Measurements from ENCODE around the gene CAPG.
"Not testable (repeated sequence)": the region's sequence is repeated elsewhere in the genome, so short reads cannot be mapped to it uniquely, and the experiment has no call there.

CAPG gene

GRCh38 chr2:85420536-85421259 is 10.5 kb upstream of the CAPG start:
- peak; percentile 84 to 93 (median 88) for DNase-seq (ENCODE audit: low read depth in 3 of 3)

- no peak for DNase-seq (ENCODE audit: low read depth in 3 of 3)
Measured at GRCh38 chr2:85419009-85419675, 9.0 kb upstream of the CAPG start.

DNA sequence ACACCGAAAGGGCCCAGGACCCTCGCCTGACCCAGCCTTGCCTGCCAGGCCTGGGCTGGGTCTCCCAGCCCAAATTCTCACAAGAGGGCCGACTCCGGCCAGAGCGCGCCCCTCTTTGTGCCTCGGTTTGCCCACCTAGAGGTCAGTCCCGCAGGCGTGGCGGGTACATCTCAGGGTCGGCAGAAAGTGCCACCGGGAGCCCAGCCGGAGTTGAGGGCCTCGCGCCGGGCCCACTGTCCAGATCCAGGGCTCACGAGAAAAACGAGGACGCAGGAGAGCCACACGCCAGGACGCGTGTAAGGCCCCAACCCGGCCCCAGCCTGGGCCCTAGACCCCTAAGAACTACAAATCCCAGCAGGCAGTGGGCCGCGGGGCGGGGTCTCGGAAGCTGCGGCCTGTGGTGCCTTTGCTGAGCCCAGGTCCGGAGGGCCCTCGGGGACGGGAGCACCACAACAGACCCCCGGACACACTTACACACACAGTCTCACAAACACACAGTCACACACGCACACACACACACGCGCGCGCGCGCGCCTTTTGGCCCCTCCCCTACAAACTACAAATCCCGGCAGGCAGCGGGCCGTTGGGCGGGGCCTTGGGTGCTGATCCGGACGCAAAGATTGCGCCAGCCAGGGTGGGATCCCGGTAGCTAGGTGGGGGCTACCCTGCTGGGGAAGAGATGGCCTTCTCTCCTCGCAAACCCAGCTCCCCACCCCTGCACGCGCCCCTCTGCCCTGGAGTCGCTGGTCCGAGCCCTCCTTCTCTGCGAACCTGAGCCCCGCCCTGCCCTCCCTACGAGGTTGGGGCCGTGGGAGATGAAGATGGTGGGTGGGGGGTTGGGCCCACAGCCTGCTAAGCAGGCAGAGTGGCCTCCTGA is 8.2 kb upstream of the CAPG start, which contains the start of gene SH2D6:
Gene SH2D6, plus strand, starts transcription at position 583 of the 877 bp plus-strand sequence. CDS start 10,752 bp downstream, outside the sequence.
- peak; percentile 64 to 85 (median 72) for DNase-seq (ENCODE audit: low read depth in 3 of 3)

DNA sequence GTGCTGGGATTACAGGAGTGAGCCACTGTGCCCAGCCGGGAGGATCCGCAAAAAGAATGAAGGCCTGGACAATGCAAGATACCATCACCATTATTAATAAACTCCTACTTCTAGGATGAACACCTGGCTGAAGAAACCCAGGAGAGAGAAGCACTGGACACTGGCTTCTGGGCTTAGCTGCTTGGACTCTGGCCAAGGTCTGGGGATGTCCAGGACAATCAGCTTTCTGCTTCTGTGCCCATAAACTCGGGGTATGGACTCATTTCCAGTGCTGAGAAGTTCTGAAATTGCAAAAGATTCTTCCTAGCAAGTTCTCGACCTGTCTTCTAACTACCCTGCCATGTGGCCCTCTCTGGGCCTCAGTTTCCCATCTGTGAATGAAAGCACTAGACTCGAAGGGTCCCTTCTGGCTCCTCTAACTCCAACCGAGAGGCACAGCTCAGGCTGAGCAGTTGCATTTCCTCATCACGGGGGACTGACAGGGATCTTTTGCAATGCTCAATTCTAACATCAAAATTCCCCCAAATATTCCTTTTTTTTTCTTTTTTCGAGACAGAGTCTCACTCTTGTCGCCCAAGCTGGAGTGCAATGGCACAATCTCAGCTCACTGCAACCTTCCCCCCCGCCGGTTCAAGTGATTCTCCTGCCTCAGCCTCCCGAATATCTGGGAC is 5.9 kb upstream of the CAPG start:
- no peak for DNase-seq (ENCODE audit: low read depth in 3 of 3)

GRCh38 chr2:85414761-85415553 is 4.8 kb upstream of the CAPG start:
- DNase-seq (ENCODE audit: low read depth in 3 of 3) = no peak

DNA sequence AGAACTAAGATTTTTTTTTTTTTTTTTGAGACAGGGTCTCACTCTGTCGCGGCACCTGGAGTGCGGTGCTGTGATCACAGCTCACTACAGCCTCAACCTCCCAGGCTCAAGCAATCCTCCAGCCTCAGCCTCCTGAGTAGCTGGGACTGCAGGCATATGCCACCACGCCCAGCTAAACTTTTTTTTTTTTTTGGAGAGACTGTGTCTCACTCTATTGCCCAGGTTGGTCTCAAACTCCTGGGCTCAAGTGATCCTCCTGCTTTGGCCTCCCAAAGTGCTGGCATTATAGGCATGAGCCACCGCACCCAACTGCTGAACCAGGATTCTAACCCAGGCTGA is 4.2 kb upstream of the CAPG start:
- not testable (repeated sequence) for DNase-seq (ENCODE audit: low read depth in 3 of 3)

DNA sequence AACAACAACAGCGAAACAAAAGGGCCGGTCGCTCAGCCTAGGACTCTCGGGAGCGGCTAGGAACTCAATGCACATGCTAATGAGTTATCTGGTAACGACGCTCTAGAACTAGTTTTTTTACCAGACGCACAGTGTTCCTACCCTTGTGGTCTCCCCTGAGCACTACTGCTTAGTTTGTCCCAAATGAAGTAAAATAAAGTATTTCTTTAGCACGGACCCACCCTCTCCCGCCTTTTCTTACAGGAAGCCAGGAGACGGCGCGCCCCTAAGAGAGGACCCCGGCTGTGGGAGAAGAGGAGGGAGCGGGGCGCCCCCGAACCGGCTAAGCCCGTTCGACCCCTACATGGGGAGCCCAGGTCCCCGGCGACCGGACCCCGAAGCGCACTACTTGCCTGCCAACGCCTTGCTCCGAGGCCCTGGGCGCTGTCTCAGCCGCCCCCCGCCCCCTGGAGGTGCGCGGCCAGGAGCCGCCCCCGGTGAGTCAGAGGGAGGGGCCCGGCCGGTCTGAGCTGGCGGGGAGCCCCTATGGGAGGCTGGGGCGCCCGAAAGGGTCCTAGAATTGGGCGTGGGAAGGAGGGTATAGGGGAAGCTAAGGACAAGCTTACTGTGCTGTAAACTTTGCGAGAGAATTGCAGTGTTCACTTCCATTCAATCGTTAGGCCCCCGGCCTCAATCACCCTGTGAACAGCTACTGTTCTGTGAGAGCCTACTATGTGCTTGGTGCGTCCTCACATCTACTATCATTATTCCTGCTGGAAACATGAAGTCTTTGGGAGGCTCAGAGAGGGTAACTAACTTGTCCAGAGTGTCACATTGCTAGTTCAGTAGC is 3.6 kb upstream of the CAPG start:
- peak in 1 of 3 experiments; percentile 44 for DNase-seq (ENCODE audit: low read depth in 3 of 3)

- no peak for DNase-seq (ENCODE audit: low read depth in 3 of 3)
Measured at GRCh38 chr2:85411405-85411748, 1.2 kb upstream of the CAPG start.

GRCh38 chr2:85410584-85411404 is 628 bp upstream of the CAPG start:
- no peak for DNase-seq (ENCODE audit: low read depth in 3 of 3)

GRCh38 chr2:85405201-85406059 is 4.7 kb downstream of the CAPG start:
- peak in 2 of 3 experiments; percentile 41 to 59 for DNase-seq (ENCODE audit: low read depth in 3 of 3)

GRCh38 chr2:85401844-85402243 is 8.3 kb downstream of the CAPG start:
- DNase-seq (ENCODE audit: low read depth in 3 of 3) = no peak

DNA sequence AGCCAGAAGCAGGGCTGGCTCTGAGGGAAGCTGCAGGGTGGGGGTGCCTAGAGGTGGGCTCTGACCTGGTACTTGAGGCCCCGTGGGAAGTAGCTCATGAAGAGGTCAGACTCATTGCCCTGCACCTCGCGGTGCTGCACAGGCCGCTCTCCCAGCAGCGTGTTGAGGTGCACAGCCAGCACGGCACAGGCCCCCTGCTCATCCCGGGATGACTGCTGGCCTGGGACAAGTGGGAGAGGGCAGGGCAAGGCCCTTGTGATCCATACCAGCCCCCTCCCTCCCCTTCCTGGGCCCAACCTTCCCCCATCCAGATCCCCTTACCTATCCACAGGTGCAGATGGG is 8.7 kb downstream of the CAPG start:
- DNase-seq (ENCODE audit: low read depth in 3 of 3) = no peak

DNA sequence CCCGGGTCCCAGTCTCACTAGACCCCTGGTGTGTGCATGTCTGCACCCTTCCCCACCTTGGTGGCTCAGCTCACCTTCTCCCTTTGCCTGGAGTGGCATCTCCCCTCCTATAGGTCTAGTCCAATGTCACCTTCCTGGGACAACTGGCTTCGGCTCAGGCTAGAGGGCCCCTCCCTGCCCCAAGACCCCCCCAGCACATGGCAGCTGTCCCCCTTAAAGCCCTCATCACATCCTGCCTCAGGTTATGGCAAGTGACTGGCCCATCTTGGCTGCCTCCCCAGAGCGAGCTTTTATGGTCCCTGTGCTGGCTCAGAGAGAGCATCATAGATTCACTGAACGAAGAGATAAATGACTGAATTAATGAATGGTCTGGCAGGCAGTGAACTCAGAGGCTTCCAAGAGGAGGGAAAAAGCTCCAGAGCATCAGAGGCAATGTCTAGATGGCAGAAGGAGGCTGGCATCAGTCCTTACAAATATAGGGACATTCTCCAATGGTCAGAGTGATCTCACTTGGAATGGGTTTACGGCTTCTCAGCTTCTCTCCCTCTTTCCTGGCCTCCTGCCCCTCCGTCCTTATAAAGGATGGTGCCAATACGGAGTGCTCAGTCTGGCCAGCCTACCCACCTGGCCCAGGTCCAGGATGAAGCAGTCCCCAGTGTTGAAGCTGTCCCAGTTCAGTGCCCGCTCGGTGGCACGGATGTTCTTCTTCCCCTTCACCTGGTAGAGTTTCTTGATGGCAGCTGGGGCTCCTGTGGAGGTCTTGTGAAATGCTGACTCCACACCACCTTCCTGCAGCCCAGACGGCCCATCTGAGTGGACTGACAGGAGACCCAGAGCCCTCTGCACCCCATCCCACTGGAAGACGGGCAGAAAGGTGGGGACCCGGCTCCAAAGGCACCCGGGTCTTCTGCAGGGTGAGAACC is 9.4 kb downstream of the CAPG start:
- no peak for DNase-seq (ENCODE audit: low read depth in 3 of 3)

DNA sequence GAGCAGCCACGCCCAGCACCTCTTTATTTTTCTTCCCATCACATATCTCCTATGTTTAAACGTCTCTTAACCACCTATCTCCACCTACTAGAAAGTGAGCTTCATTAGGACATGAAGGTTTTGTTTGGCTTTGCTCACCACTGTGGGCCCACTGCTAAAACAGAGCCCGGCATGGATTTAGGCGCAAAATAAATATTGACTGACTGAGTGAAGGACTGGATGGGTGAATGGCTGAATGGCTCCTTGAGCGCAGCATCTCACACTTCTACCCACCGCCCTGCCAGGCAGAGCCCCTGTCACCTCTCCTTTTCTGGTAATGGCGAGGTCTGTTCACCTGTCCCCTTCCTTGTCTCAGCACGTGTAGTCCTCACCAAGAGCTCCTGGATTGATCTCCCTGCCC is 10.1 kb downstream of the CAPG start:
- no peak for DNase-seq (ENCODE audit: low read depth in 3 of 3)

DNA sequence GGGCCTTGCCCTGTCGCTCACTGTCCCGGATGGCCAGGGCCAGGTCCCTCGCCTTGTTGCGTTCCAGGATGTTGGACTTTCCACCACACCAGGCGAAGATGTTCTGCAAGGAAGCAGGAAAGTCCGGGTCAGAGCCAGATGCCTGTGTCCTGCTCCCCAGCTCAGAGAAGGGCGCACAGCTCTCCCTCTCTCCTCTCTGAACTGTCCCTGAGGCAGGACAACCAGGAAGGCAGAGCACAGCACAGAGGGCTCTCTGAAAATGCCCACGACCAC is 11.0 kb downstream of the CAPG start:
- DNase-seq (ENCODE audit: low read depth in 3 of 3) = no peak

- DNase-seq (ENCODE audit: low read depth in 3 of 3) = no peak
Measured at GRCh38 chr2:85398426-85399182, 11.6 kb downstream of the CAPG start.

- no peak for DNase-seq (ENCODE audit: low read depth in 3 of 3)
Measured at GRCh38 chr2:85397925-85398331, 12.2 kb downstream of the CAPG start.

Data from stimulated activated CD4-positive, alpha-beta T cell treated with anti-CD3 and anti-CD28 coated beads, TNF-alpha, amount 100 ng/mL, for 24 hours (primary cell).